ENCODE data around the gene CNKSR3.

Gene CNKSR3

GRCh38 chr6:154458565-154459470 is 51.7 kb downstream of the CNKSR3 start:
- H3K9ac ChIP-seq (ENCODE audit: low read depth in 1 of 2, low read length in 2 of 2), result no peak overlapping the region
- no peaks in the 10 kb centered on the region for H3K27me3 ChIP-seq (ENCODE audit: control insufficient read depth in 2 of 2, insufficient read depth in 2 of 2, low read length in 2 of 2)
- H3K27ac ChIP-seq (ENCODE audit: low read depth in 2 of 2, low read length in 2 of 2), result peak overlapping the region in 1 of 2 donors; percentile 49
- H3K9me3 ChIP-seq (ENCODE audit: control insufficient read depth in 2 of 2, low read length in 2 of 2), result no peaks in the 10 kb centered on the region
- no peak overlapping the region for H3K4me3 ChIP-seq (ENCODE audit: low read length in 2 of 2)
- H3K36me3 ChIP-seq (ENCODE audit: control insufficient read depth in 2 of 2, insufficient read depth in 2 of 2, low read length in 2 of 2), result no peaks in the 10 kb centered on the region
- no peaks in the 10 kb centered on the region for H3K4me1 ChIP-seq (ENCODE audit: control insufficient read depth in 2 of 2, insufficient read depth in 2 of 2, low read length in 2 of 2)

GRCh38 chr6:154457881-154458284 is 52.6 kb downstream of the CNKSR3 start:
- Histone ChIP-seq H3K4me3 (ENCODE audit: low read length in 2 of 2) (no peak overlapping the region), H3K4me1 (ENCODE audit: control insufficient read depth in 2 of 2, insufficient read depth in 2 of 2, low read length in 2 of 2) (no peaks in the 10 kb centered on the region), H3K9ac (ENCODE audit: low read depth in 1 of 2, low read length in 2 of 2) (no peak overlapping the region)

GRCh38 chr6:154457046-154457713 is 53.3 kb downstream of the CNKSR3 start:
- no peaks in the 10 kb centered on the region for H3K36me3 ChIP-seq (ENCODE audit: control insufficient read depth in 2 of 2, insufficient read depth in 2 of 2, low read length in 2 of 2)
- no peaks in the 10 kb centered on the region for H3K27me3 ChIP-seq (ENCODE audit: control insufficient read depth in 2 of 2, insufficient read depth in 2 of 2, low read length in 2 of 2)
- no peak overlapping the region for H3K9ac ChIP-seq (ENCODE audit: low read depth in 1 of 2, low read length in 2 of 2)
- no peaks in the 10 kb centered on the region for H3K4me1 ChIP-seq (ENCODE audit: control insufficient read depth in 2 of 2, insufficient read depth in 2 of 2, low read length in 2 of 2)
- no peak overlapping the region for H3K4me3 ChIP-seq (ENCODE audit: low read length in 2 of 2)
- no peaks in the 10 kb centered on the region for H3K9me3 ChIP-seq (ENCODE audit: control insufficient read depth in 2 of 2, low read length in 2 of 2)
- no peak overlapping the region for H3K27ac ChIP-seq (ENCODE audit: low read depth in 2 of 2, low read length in 2 of 2)

More at GRCh38 chr6:154457881-154458284, 52.6 kb downstream of the CNKSR3 start:
- H3K9me3 ChIP-seq (ENCODE audit: control insufficient read depth in 2 of 2, low read length in 2 of 2), result no peaks in the 10 kb centered on the region
- H3K36me3 ChIP-seq (ENCODE audit: control insufficient read depth in 2 of 2, insufficient read depth in 2 of 2, low read length in 2 of 2), result no peaks in the 10 kb centered on the region
- H3K27ac ChIP-seq (ENCODE audit: low read depth in 2 of 2, low read length in 2 of 2), result no peak overlapping the region
- no peaks in the 10 kb centered on the region for H3K27me3 ChIP-seq (ENCODE audit: control insufficient read depth in 2 of 2, insufficient read depth in 2 of 2, low read length in 2 of 2)

- Histone ChIP-seq H3K27me3 (ENCODE audit: control insufficient read depth in 2 of 2, insufficient read depth in 2 of 2, low read length in 2 of 2) (no peaks in the 10 kb centered on the region), H3K9ac (ENCODE audit: low read depth in 1 of 2, low read length in 2 of 2) (no peak overlapping the region), H3K27ac (ENCODE audit: low read depth in 2 of 2, low read length in 2 of 2) (no peak overlapping the region), H3K4me3 (ENCODE audit: low read length in 2 of 2) (no peak overlapping the region), H3K36me3 (ENCODE audit: control insufficient read depth in 2 of 2, insufficient read depth in 2 of 2, low read length in 2 of 2) (no peaks in the 10 kb centered on the region), H3K4me1 (ENCODE audit: control insufficient read depth in 2 of 2, insufficient read depth in 2 of 2, low read length in 2 of 2) (no peaks in the 10 kb centered on the region), H3K9me3 (ENCODE audit: control insufficient read depth in 2 of 2, low read length in 2 of 2) (no peaks in the 10 kb centered on the region)
These were observed 57.2 kb downstream of the CNKSR3 start for GRCh38 chr6:154453329-154453728.

- H3K9ac ChIP-seq (ENCODE audit: low read depth in 1 of 2, low read length in 2 of 2), result no peak overlapping the region
- H3K27me3 ChIP-seq (ENCODE audit: control insufficient read depth in 2 of 2, insufficient read depth in 2 of 2, low read length in 2 of 2), result no peaks in the 10 kb centered on the region
These were observed 60.0 kb downstream of the CNKSR3 start for GRCh38 chr6:154450498-154450897.

GRCh38 chr6:154448448-154449096 is 61.9 kb downstream of the CNKSR3 start:
- Histone ChIP-seq H3K27me3 (ENCODE audit: control insufficient read depth in 2 of 2, insufficient read depth in 2 of 2, low read length in 2 of 2) (no peaks in the 10 kb centered on the region), H3K9me3 (ENCODE audit: control insufficient read depth in 2 of 2, low read length in 2 of 2) (no peaks in the 10 kb centered on the region), H3K4me3 (ENCODE audit: low read length in 2 of 2) (no peak overlapping the region), H3K36me3 (ENCODE audit: control insufficient read depth in 2 of 2, insufficient read depth in 2 of 2, low read length in 2 of 2) (no peaks in the 10 kb centered on the region), H3K27ac (ENCODE audit: low read depth in 2 of 2, low read length in 2 of 2) (peak overlapping the region; percentile 0 to 20), H3K4me1 (ENCODE audit: control insufficient read depth in 2 of 2, insufficient read depth in 2 of 2, low read length in 2 of 2) (peaks cover 0 to 2% of the 10 kb centered on the region in 2 donors), H3K9ac (ENCODE audit: low read depth in 1 of 2, low read length in 2 of 2) (no peak overlapping the region)

More at GRCh38 chr6:154450498-154450897, 60.0 kb downstream of the CNKSR3 start:
- no peaks in the 10 kb centered on the region for H3K9me3 ChIP-seq (ENCODE audit: control insufficient read depth in 2 of 2, low read length in 2 of 2)
- no peak overlapping the region for H3K4me3 ChIP-seq (ENCODE audit: low read length in 2 of 2)
- peaks cover 0 to 2% of the 10 kb centered on the region in 2 donors for H3K4me1 ChIP-seq (ENCODE audit: control insufficient read depth in 2 of 2, insufficient read depth in 2 of 2, low read length in 2 of 2)
- H3K36me3 ChIP-seq (ENCODE audit: control insufficient read depth in 2 of 2, insufficient read depth in 2 of 2, low read length in 2 of 2), result no peaks in the 10 kb centered on the region
- H3K27ac ChIP-seq (ENCODE audit: low read depth in 2 of 2, low read length in 2 of 2), result no peak overlapping the region

- Histone ChIP-seq H3K4me1 (ENCODE audit: control insufficient read depth in 2 of 2, insufficient read depth in 2 of 2, low read length in 2 of 2) (peaks cover 0 to 2% of the 10 kb centered on the region in 2 donors), H3K27ac (ENCODE audit: low read depth in 2 of 2, low read length in 2 of 2) (peak overlapping the region; percentile 0 to 20), H3K9ac (ENCODE audit: low read depth in 1 of 2, low read length in 2 of 2) (no peak overlapping the region), H3K27me3 (ENCODE audit: control insufficient read depth in 2 of 2, insufficient read depth in 2 of 2, low read length in 2 of 2) (no peaks in the 10 kb centered on the region), H3K9me3 (ENCODE audit: control insufficient read depth in 2 of 2, low read length in 2 of 2) (no peaks in the 10 kb centered on the region), H3K4me3 (ENCODE audit: low read length in 2 of 2) (no peak overlapping the region), H3K36me3 (ENCODE audit: control insufficient read depth in 2 of 2, insufficient read depth in 2 of 2, low read length in 2 of 2) (no peaks in the 10 kb centered on the region)
These were observed 62.5 kb downstream of the CNKSR3 start for GRCh38 chr6:154447954-154448353.

- peaks cover 0 to 2% of the 10 kb centered on the region in 2 donors for H3K4me1 ChIP-seq (ENCODE audit: control insufficient read depth in 2 of 2, insufficient read depth in 2 of 2, low read length in 2 of 2)
- no peaks in the 10 kb centered on the region for H3K27me3 ChIP-seq (ENCODE audit: control insufficient read depth in 2 of 2, insufficient read depth in 2 of 2, low read length in 2 of 2)
- no peak overlapping the region for H3K27ac ChIP-seq (ENCODE audit: low read depth in 2 of 2, low read length in 2 of 2)
These were observed 63.5 kb downstream of the CNKSR3 start for GRCh38 chr6:154446984-154447383.

GRCh38 chr6:154445417-154445816 is 65.1 kb downstream of the CNKSR3 start:
- peaks cover 0 to 2% of the 10 kb centered on the region in 2 donors for H3K4me1 ChIP-seq (ENCODE audit: control insufficient read depth in 2 of 2, insufficient read depth in 2 of 2, low read length in 2 of 2)
- no peak overlapping the region for H3K27ac ChIP-seq (ENCODE audit: low read depth in 2 of 2, low read length in 2 of 2)
- H3K27me3 ChIP-seq (ENCODE audit: control insufficient read depth in 2 of 2, insufficient read depth in 2 of 2, low read length in 2 of 2), result no peaks in the 10 kb centered on the region
- H3K9me3 ChIP-seq (ENCODE audit: control insufficient read depth in 2 of 2, low read length in 2 of 2), result no peaks in the 10 kb centered on the region
- H3K4me3 ChIP-seq (ENCODE audit: low read length in 2 of 2), result no peak overlapping the region
- no peak overlapping the region for H3K9ac ChIP-seq (ENCODE audit: low read depth in 1 of 2, low read length in 2 of 2)
- H3K36me3 ChIP-seq (ENCODE audit: control insufficient read depth in 2 of 2, insufficient read depth in 2 of 2, low read length in 2 of 2), result peaks cover 0 to 3% of the 10 kb centered on the region in 2 donors

More at GRCh38 chr6:154446984-154447383, 63.5 kb downstream of the CNKSR3 start:
- Histone ChIP-seq H3K9me3 (ENCODE audit: control insufficient read depth in 2 of 2, low read length in 2 of 2) (no peaks in the 10 kb centered on the region), H3K9ac (ENCODE audit: low read depth in 1 of 2, low read length in 2 of 2) (no peak overlapping the region), H3K36me3 (ENCODE audit: control insufficient read depth in 2 of 2, insufficient read depth in 2 of 2, low read length in 2 of 2) (no peaks in the 10 kb centered on the region), H3K4me3 (ENCODE audit: low read length in 2 of 2) (no peak overlapping the region)

GRCh38 chr6:154441995-154442310 is 68.5 kb downstream of the CNKSR3 start:
- no peak overlapping the region for H3K27ac ChIP-seq (ENCODE audit: low read depth in 2 of 2, low read length in 2 of 2)
- H3K36me3 ChIP-seq (ENCODE audit: control insufficient read depth in 2 of 2, insufficient read depth in 2 of 2, low read length in 2 of 2), result peaks cover 0 to 3% of the 10 kb centered on the region in 2 donors
- no peaks in the 10 kb centered on the region for H3K4me1 ChIP-seq (ENCODE audit: control insufficient read depth in 2 of 2, insufficient read depth in 2 of 2, low read length in 2 of 2)
- no peak overlapping the region for H3K9ac ChIP-seq (ENCODE audit: low read depth in 1 of 2, low read length in 2 of 2)
- no peaks in the 10 kb centered on the region for H3K9me3 ChIP-seq (ENCODE audit: control insufficient read depth in 2 of 2, low read length in 2 of 2)
- H3K4me3 ChIP-seq (ENCODE audit: low read length in 2 of 2), result no peak overlapping the region
- no peaks in the 10 kb centered on the region for H3K27me3 ChIP-seq (ENCODE audit: control insufficient read depth in 2 of 2, insufficient read depth in 2 of 2, low read length in 2 of 2)
